HCT116 (cell line): Measurements from ENCODE around the gene ZCCHC3. TPM values are rescaled to one million over a fixed set of nuclear protein-coding genes. Genes with fewer than 3 reads are reported as not detected.

Source experiments
- ATAC-seq: fragments of 200-7000 bp; cut with Tn5 transposase; 2 replicates; pipeline ENCODE4 v1.9.1; 2020; ENCODE audit warnings: mild to moderate bottlenecking, moderate library complexity
- BruUV-seq: library from RNA; stranded (reverse); fragments of 400-500 nt; replicated peaks from 2 replicates; lab custom pipeline; 2021; lab: Mats Ljungman, UMichigan
- CTCF ChIA-PET: fragments of 300-600 bp; sonication (Branson Sonifier 250); formaldehyde crosslinking; loops from one replicate; lab custom pipeline; 2021; ENCODE audit warnings: antibody characterized with exemption; lab: Charles Lee
- POLR2A ChIA-PET: fragments of 300-600, 350-600 bp; sonication (Branson Sonifier 250); formaldehyde crosslinking; loops from one replicate; lab custom pipeline; 2021; ENCODE audit warnings: antibody characterized with exemption; lab: Charles Lee
- RAD21 ChIA-PET, 2 experiments: fragments of 300-600 bp; sonication (Branson Sonifier 250); formaldehyde crosslinking; loops; one replicate each; lab custom pipeline; 2023; ENCODE audit warnings: low total read pairs in 2 of 2; ENCODE audit not compliant: uncharacterized antibody in 2 of 2, unreplicated experiment in 2 of 2, low non-redundant PET in 1 of 2; lab: Charles Lee
- DNase-seq: peaks from one replicate; pipeline ENCODE4 v3.0.0-alpha.2; 2010; ENCODE audit warnings: low read depth, low spot score
- H2AFZ ChIP-seq: fragments of 200-600 bp; shearing (Covaris generic), sonication (generic); 2 replicates; pipeline ENCODE4 v1.6.1; 2017; ENCODE audit warnings: low read depth, mixed run types, mixed read lengths, antibody characterized with exemption, low read length; ENCODE audit not compliant: poor library complexity, severe bottlenecking
- H3K27ac ChIP-seq: 2 replicates; pipeline ENCODE4 v1.5.1; 2012; ENCODE audit warnings: low read depth, low read length
- H3K27me3 ChIP-seq: fragments of 200-600 bp; sonication (generic); 2 replicates; pipeline ENCODE4 v1.6.1; 2016; ENCODE audit warnings: mixed run types, low read length, mixed read lengths; ENCODE audit not compliant: insufficient read depth
- H3K36me3 ChIP-seq, 2 experiments: fragments of 200-500 bp in 1 of 2; fragments of 200-600 bp in 1 of 2; sonication (Bioruptor generic) in 1 of 2; sonication (generic) in 1 of 2; 2 replicates each; pipeline versions ENCODE4 v1.5.1 to v1.6.1; 2014 to 2016; ENCODE audit warnings: low read length in 2 of 2, inconsistent platforms in 1 of 2, mixed read lengths in 1 of 2, mixed run types in 1 of 2; ENCODE audit not compliant: insufficient read depth in 2 of 2, control insufficient read depth in 1 of 2
- H3K4me1 ChIP-seq, 2 experiments: fragments of 200-600 bp in 1 of 2; sonication (generic) in 1 of 2; 2 replicates each; pipeline versions ENCODE4 v1.5.1 to v1.6.1; 2012 to 2017; ENCODE audit warnings: low read length in 2 of 2, inconsistent platforms in 1 of 2, mild to moderate bottlenecking in 1 of 2, mixed read lengths in 1 of 2, mixed run types in 1 of 2, moderate library complexity in 1 of 2; ENCODE audit not compliant: insufficient read depth in 2 of 2, control insufficient read depth in 1 of 2
- H3K4me2 ChIP-seq: fragments of 200-600 bp; sonication (generic); 2 replicates; pipeline ENCODE4 v1.6.1; 2017; ENCODE audit warnings: mixed run types, low read length, mixed read lengths
- H3K4me3 ChIP-seq, 2 experiments: fragments of 200-600 bp in 1 of 2; sonication (generic) in 1 of 2; replicated peaks in 1 of 2; 2 replicates each; pipeline ENCODE4 v1.5.1; 2011 to 2016; ENCODE audit warnings: low read length in 2 of 2, control low read depth in 1 of 2, low read depth in 1 of 2, mild to moderate bottlenecking in 1 of 2, mixed read lengths in 1 of 2, mixed run types in 1 of 2
- H3K79me2 ChIP-seq: fragments of 200-600 bp; sonication (generic); 2 replicates; pipeline ENCODE4 v1.6.1; 2017; ENCODE audit warnings: mild to moderate bottlenecking, mixed run types, low read length, moderate library complexity, mixed read lengths; ENCODE audit not compliant: insufficient read depth
- H3K9ac ChIP-seq: fragments of 200-600 bp; sonication (generic); 2 replicates; pipeline ENCODE4 v1.6.1; 2016; ENCODE audit warnings: low read length, mixed read lengths
- H3K9me2 ChIP-seq: fragments of 200-600 bp; sonication (generic), shearing (Covaris generic); 2 replicates; pipeline ENCODE4 v1.6.1; 2017; ENCODE audit warnings: mixed run types, mild to moderate bottlenecking, moderate library complexity; ENCODE audit not compliant: insufficient read depth
- H3K9me3 ChIP-seq, 2 experiments: fragments of 200-500 bp in 1 of 2; fragments of 200-600 bp in 1 of 2; sonication (Bioruptor generic) in 1 of 2; sonication (generic) in 1 of 2; 2 replicates each; pipeline ENCODE4 v1.6.1; 2014 to 2017; ENCODE audit warnings: low read length in 2 of 2, mixed read lengths in 2 of 2, inconsistent platforms in 1 of 2, low read depth in 1 of 2, mild to moderate bottlenecking in 1 of 2, mixed run types in 1 of 2, moderate library complexity in 1 of 2; ENCODE audit not compliant: control insufficient read depth in 1 of 2, insufficient read depth in 1 of 2
- H4K20me1 ChIP-seq: fragments of 200-600 bp; sonication (generic), shearing (Covaris generic); 2 replicates; pipeline ENCODE4 v1.6.1; 2017; ENCODE audit warnings: mixed run types, mild to moderate bottlenecking, moderate library complexity; ENCODE audit not compliant: insufficient read depth
- FOSL1 ChIP-seq: IDR thresholded peaks from 2 replicates; pipeline ENCODE4 v1.6.1; 2012; ENCODE audit warnings: low read depth
- MAX ChIP-seq: IDR thresholded peaks from 2 replicates; pipeline ENCODE4 v1.6.1; 2012
- POLR2AphosphoS5 ChIP-seq: IDR thresholded peaks from 2 replicates; pipeline ENCODE4 v1.6.1; 2011; ENCODE audit warnings: mild to moderate bottlenecking, low read depth, low read length, moderate library complexity
- RAD21 ChIP-seq: IDR thresholded peaks from 2 replicates; pipeline ENCODE4 v1.6.1; 2012; ENCODE audit warnings: low read depth, mild to moderate bottlenecking
- REST ChIP-seq: IDR thresholded peaks from 2 replicates; pipeline ENCODE4 v1.6.1; 2012; ENCODE audit warnings: low read depth
- YY1 ChIP-seq: IDR thresholded peaks from 2 replicates; pipeline ENCODE4 v1.6.1; 2011; ENCODE audit warnings: low read length, low read depth, moderate library complexity, mild to moderate bottlenecking; ENCODE audit not compliant: insufficient replicate concordance; ENCODE audit errors: extremely low read depth
- ZFX ChIP-seq: fragments of 450-650 bp; IDR thresholded peaks from 2 replicates; pipeline ENCODE4 v1.6.1; 2017
- intact Hi-C: fragments of 100-400 bp; cut with micrococcal nuclease; formaldehyde crosslinking; loops from 2 replicates; pipeline ENCODE4 v1.10.0; 2022
- total RNA-seq: library from RNA; stranded (reverse); gene quantifications from one replicate; pipeline ENCODE4 v1.2.1, GENCODE V29; 2021; ENCODE audit not compliant: unreplicated experiment

The ZCCHC3 gene
- total RNA-seq, 1 experiment from 2014 or later = 19.3 TPM

GRCh38 chr20:309306-309840 is 12.0 kb downstream of the ZCCHC3 start:
- intact Hi-C loops = no loop called here
- BruUV-seq = no TSS peak
- Histone ChIP-seq H3K9me3 (no peaks in the 10 kb centered on the region), H2AFZ (no peak overlapping the region), H3K4me3 (no peak overlapping the region), H3K4me2 (no peak overlapping the region), H3K4me1 (peaks cover 0 to 12% of the 10 kb centered on the region in 2 experiments; a peak in 2 of 4 replicates), H3K27me3 (no peaks in the 10 kb centered on the region), H3K79me2 (no peaks in the 10 kb centered on the region), H4K20me1 (no peaks in the 10 kb centered on the region), H3K9me2 (no peaks in the 10 kb centered on the region), H3K27ac (no peak overlapping the region), H3K9ac (no peak overlapping the region), H3K36me3 (no peaks in the 10 kb centered on the region)
- no peak for DNase-seq
- CTCF ChIA-PET = no interaction called here
- RAD21 ChIA-PET = no interaction called here
- POLR2A ChIA-PET = no interaction called here
- ATAC-seq = no peak
- TF ChIP-seq MAX (no peak), RAD21 (0 out of 2 replicates have a peak, but pooled peaks have one; percentile 17)
- TF ChIP-seq, all 23 proteins: peak for 1

GRCh38 chr20:309841-310644 is 12.7 kb downstream of the ZCCHC3 start:
- H3K79me2 ChIP-seq = no peaks in the 10 kb centered on the region
- no peak overlapping the region for H2AFZ ChIP-seq
- no peaks in the 10 kb centered on the region for H3K9me3 ChIP-seq
- BruUV-seq = no TSS peak
- no peaks in the 10 kb centered on the region for H3K9me2 ChIP-seq
- H3K4me1 ChIP-seq = peaks cover 0 to 12% of the 10 kb centered on the region in 2 experiments; a peak in 2 of 4 replicates
- RAD21 ChIA-PET = no interaction called here
- H3K27ac ChIP-seq = no peak overlapping the region
- intact Hi-C loops = no loop called here
- H3K27me3 ChIP-seq = no peaks in the 10 kb centered on the region
- H3K9ac ChIP-seq = no peak overlapping the region
- TF ChIP-seq FOSL1 (no peak), YY1 (no peak), ZFX (no peak), REST (no peak), POLR2AphosphoS5 (no peak)
- TF ChIP-seq, all 23 proteins: peak for 0
- Histone ChIP-seq H3K4me2 (no peak overlapping the region), H4K20me1 (no peaks in the 10 kb centered on the region), H3K36me3 (no peaks in the 10 kb centered on the region), H3K4me3 (no peak overlapping the region)
- ATAC-seq = peak; percentile 81
- no peak for DNase-seq
- POLR2A ChIA-PET = interaction anchor here (1.0 kb wide), 1 partner anchor 14 kb away, joined by 3 read pairs; no protein-coding TSS in a partner anchor
- CTCF ChIA-PET = no interaction called here
